Thyroid gland (tissue), 4 donors: ENCODE measurements around the gene CAMTA1.

Source experiments
- CTCF ChIP-seq, 6 experiments: fragments of 200-600 bp in 3 of 6; fragments of 450-650 bp in 3 of 6; sonication (generic) in 3 of 6; IDR thresholded peaks; one replicate each; pipeline ENCODE4 v1.5.1; 2016 to 2019; ENCODE audit warnings: antibody characterized with exemption in 6 of 6, mild to moderate bottlenecking in 2 of 6, inconsistent platforms in 1 of 6, moderate library complexity in 1 of 6
- POLR2A ChIP-seq, 2 donors: fragments of 450-650 bp; IDR thresholded peaks; one replicate each; pipeline ENCODE4 v1.6.1; 2017; ENCODE audit warnings: antibody characterized with exemption in 2 of 2, mild to moderate bottlenecking in 2 of 2, moderate library complexity in 1 of 2

DNA sequence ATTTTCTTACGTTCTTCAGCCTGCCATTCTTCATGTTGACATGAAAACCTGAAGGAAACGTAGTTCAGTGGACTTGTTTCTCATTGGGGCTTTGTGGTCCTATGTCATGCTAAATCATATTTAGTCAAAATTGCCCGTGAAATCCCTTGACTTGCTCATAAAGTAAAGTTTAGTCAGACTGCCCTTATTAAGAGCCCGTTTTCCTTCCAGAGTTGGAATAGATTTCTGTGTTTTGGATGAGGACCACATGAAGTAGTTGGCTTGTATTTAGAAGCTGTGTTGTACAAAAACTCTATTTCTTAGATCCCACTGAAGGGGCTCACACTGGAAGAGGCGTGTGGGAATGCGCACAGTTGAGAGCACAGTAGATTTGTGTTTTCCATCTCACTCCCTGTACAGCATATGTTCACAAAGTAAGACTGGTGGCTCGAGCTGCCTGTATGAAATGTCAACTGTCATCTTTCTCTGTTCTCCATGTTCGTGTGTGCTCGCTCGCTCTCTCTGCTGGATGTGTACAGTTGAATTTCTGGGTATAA lies 42.4 kb downstream of the CAMTA1 start:
- TF ChIP-seq POLR2A (IDR thresholded peaks at IDR 0.05) (no peak), CTCF (IDR thresholded peaks at IDR 0.05) (no peak)
